MM.1S (cell line): ENCODE data around the gene SUPT3H.

ENCODE experiments used
- DNase-seq: peaks from one replicate; pipeline ENCODE4 v3.0.0-alpha.2; 2015
- H2AFZ ChIP-seq: fragments of 300-600 bp; sonication (generic); 2 replicates; pipeline ENCODE4 v1.6.0; 2016; ENCODE audit warnings: antibody characterized with exemption, low read length
- H3F3A ChIP-seq: fragments of 300-600 bp; sonication (generic); 2 replicates; pipeline ENCODE4 v1.6.1; 2016; ENCODE audit warnings: mild to moderate bottlenecking, antibody characterized with exemption, low read length, moderate library complexity, mixed read lengths; ENCODE audit not compliant: insufficient read depth
- H3K27ac ChIP-seq: fragments of 300-600 bp; sonication (generic); 2 replicates; pipeline ENCODE4 v1.5.1; 2016; ENCODE audit warnings: mild to moderate bottlenecking, low read length
- H3K27me3 ChIP-seq: fragments of 300-600 bp; sonication (generic); replicated peaks from 2 replicates; pipeline ENCODE4 v1.6.0; 2016; ENCODE audit warnings: low read length; ENCODE audit not compliant: insufficient read depth
- H3K36me3 ChIP-seq: fragments of 300-600 bp; sonication (generic); replicated peaks from 2 replicates; pipeline ENCODE4 v1.6.1; 2016; ENCODE audit warnings: mild to moderate bottlenecking, low read length, mixed read lengths; ENCODE audit not compliant: insufficient read depth
- H3K4me1 ChIP-seq: fragments of 300-600 bp; sonication (generic); 2 replicates; pipeline ENCODE4 v1.6.1; 2016; ENCODE audit warnings: low read length, mixed read lengths
- H3K4me2 ChIP-seq: fragments of 300-600 bp; sonication (generic); 2 replicates; pipeline ENCODE4 v1.6.0; 2016; ENCODE audit warnings: low read depth, low read length
- H3K4me3 ChIP-seq: fragments of 300-600 bp; sonication (generic); 2 replicates; pipeline ENCODE4 v1.5.1; 2016; ENCODE audit warnings: low read length, mixed read lengths
- H3K79me2 ChIP-seq: fragments of 300-600 bp; sonication (generic); 2 replicates; pipeline ENCODE4 v1.6.1; 2016; ENCODE audit warnings: mixed run types, low read length, mixed read lengths
- H3K9ac ChIP-seq: fragments of 300-600 bp; sonication (generic); 2 replicates; pipeline ENCODE4 v1.6.1; 2016; ENCODE audit warnings: low read length, mixed read lengths
- H3K9me2 ChIP-seq: fragments of 300-600 bp; sonication (generic); replicated peaks from 2 replicates; pipeline ENCODE4 v1.6.1; 2016; ENCODE audit warnings: mild to moderate bottlenecking, low read length, mixed read lengths; ENCODE audit not compliant: insufficient read depth
- H3K9me3 ChIP-seq: fragments of 300-600 bp; sonication (generic); replicated peaks from 2 replicates; pipeline ENCODE4 v1.6.1; 2016; ENCODE audit warnings: mild to moderate bottlenecking, low read length, mixed read lengths; ENCODE audit not compliant: insufficient read depth
- H4K20me1 ChIP-seq: fragments of 300-600 bp; sonication (generic); 2 replicates; pipeline ENCODE4 v1.6.1; 2016; ENCODE audit warnings: mild to moderate bottlenecking, low read length, moderate library complexity, mixed read lengths; ENCODE audit not compliant: insufficient read depth
- EZH2 ChIP-seq: fragments of 300-600 bp; sonication (generic); optimal IDR thresholded peaks from 2 replicates; pipeline ENCODE3; 2017; ENCODE audit warnings: low read depth, mild to moderate bottlenecking, antibody characterized with exemption, low read length, mixed read lengths
- EZH2phosphoT487 ChIP-seq: fragments of 300-600 bp; sonication (generic); IDR thresholded peaks from 2 replicates; pipeline ENCODE4 v1.6.1; 2018; ENCODE audit warnings: antibody characterized with exemption, low read length
- TF ChIP-seq, protein P1 (sequence below): fragments of 300-600 bp; sonication (generic); IDR thresholded peaks from 2 replicates; pipeline ENCODE4 v1.5.1; 2016; ENCODE audit warnings: antibody characterized with exemption, low read length, mixed read lengths

The SUPT3H gene

DNA sequence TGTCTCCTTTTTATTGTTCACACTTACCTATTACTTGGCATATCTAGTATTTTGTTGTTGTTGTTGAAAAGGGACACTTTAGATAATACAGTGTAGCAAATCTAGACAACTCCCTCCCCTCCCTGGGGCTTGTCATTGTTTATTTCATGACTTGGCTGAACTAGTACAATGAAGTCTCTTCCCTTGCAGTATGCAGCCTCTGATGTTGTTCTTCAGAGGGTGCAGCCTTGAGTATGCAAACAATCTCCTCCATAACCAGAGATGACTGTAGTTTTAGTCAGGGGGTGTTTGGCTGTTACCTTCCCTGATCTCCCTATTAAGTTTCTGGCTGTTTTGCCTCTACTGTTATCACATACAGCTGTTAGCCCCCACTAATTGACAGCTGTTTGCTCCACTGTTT lies 365.0 kb downstream of the SUPT3H start:
- H3K9me3 ChIP-seq: no peaks in the 10 kb centered on the region
- no peaks in the 10 kb centered on the region for H3K4me1 ChIP-seq
- TF ChIP-seq EZH2: no peak
- TF ChIP-seq, protein P1, sequence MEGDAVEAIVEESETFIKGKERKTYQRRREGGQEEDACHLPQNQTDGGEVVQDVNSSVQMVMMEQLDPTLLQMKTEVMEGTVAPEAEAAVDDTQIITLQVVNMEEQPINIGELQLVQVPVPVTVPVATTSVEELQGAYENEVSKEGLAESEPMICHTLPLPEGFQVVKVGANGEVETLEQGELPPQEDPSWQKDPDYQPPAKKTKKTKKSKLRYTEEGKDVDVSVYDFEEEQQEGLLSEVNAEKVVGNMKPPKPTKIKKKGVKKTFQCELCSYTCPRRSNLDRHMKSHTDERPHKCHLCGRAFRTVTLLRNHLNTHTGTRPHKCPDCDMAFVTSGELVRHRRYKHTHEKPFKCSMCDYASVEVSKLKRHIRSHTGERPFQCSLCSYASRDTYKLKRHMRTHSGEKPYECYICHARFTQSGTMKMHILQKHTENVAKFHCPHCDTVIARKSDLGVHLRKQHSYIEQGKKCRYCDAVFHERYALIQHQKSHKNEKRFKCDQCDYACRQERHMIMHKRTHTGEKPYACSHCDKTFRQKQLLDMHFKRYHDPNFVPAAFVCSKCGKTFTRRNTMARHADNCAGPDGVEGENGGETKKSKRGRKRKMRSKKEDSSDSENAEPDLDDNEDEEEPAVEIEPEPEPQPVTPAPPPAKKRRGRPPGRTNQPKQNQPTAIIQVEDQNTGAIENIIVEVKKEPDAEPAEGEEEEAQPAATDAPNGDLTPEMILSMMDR: no peak
- no peak overlapping the region for H2AFZ ChIP-seq
- H3K27ac ChIP-seq: no peak overlapping the region
- no peak overlapping the region for H3K4me2 ChIP-seq
- no peaks in the 10 kb centered on the region for H3K27me3 ChIP-seq
- H3K9ac ChIP-seq: no peak overlapping the region
- H4K20me1 ChIP-seq: no peaks in the 10 kb centered on the region
- no peaks in the 10 kb centered on the region for H3K9me2 ChIP-seq
- no peak overlapping the region for H3K4me3 ChIP-seq
- no peaks in the 10 kb centered on the region for H3K36me3 ChIP-seq
- no peak for DNase-seq
- no peaks in the 10 kb centered on the region for H3F3A ChIP-seq
- no peaks in the 10 kb centered on the region for H3K79me2 ChIP-seq

DNA sequence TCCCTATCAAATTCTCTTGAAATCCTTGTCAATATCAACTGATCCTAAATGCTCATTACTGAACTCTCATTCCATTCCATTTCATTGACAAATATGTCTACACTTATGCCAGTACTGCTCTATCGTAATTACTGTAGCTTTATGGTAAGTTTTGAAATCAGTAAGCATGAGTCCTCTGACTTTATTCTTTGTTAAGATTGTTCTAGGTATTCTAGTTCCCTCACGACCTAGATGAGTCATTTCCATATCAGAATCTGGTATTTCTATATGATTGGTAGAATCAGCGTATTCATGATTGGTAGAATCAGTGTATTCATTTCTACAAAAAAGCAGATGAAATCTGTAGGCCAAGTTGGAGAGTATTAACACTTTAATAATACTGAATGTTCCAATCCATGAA lies 368.2 kb downstream of the SUPT3H start:
- Histone ChIP-seq H3K9me2 (no peaks in the 10 kb centered on the region), H3K79me2 (no peaks in the 10 kb centered on the region), H3F3A (no peaks in the 10 kb centered on the region), H3K9me3 (0 out of 2 replicates have a peak, but pooled peaks cover 3% of the 10 kb centered on the region), H3K4me2 (no peak overlapping the region), H3K4me1 (no peaks in the 10 kb centered on the region), H3K4me3 (no peak overlapping the region), H3K9ac (no peak overlapping the region), H4K20me1 (no peaks in the 10 kb centered on the region), H3K36me3 (no peaks in the 10 kb centered on the region), H3K27me3 (no peaks in the 10 kb centered on the region), H2AFZ (no peak overlapping the region), H3K27ac (no peak overlapping the region)
- no peak for TF ChIP-seq EZH2phosphoT487
- TF ChIP-seq, protein P1: no peak
- TF ChIP-seq EZH2: no peak
- no peak for DNase-seq

DNA sequence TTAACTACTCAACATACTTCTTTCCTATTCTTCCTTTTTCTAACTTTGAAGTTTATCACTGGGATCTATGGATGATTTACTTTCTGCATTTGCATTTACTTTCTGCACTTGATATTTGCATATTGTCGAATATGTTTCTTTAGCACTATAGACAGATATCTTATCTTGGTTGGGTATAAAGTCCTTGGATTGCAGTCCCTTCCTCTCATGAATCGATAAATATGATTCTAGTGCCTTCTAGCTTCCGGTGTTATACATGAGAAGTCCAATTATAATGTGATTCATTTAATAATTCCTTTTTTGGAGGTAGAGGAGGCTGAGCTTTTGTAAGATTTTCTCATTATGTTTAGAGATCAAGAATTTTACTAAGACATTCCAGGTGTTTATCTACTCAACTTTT lies 370.8 kb downstream of the SUPT3H start:
- TF ChIP-seq EZH2 (no peak), EZH2phosphoT487 (no peak)
- TF ChIP-seq, protein P1: no peak
- Histone ChIP-seq H3K9ac (no peak overlapping the region), H3K9me2 (no peaks in the 10 kb centered on the region; the same call in 1 of the 2 replicates), H3K79me2 (no peaks in the 10 kb centered on the region), H3F3A (peaks cover 9% of the 10 kb centered on the region), H3K4me1 (peaks cover 16% of the 10 kb centered on the region), H4K20me1 (no peaks in the 10 kb centered on the region), H2AFZ (no peak overlapping the region), H3K27me3 (no peaks in the 10 kb centered on the region), H3K4me2 (no peak overlapping the region), H3K4me3 (no peak overlapping the region), H3K9me3 (0 out of 2 replicates have a peak, but pooled peaks cover 3% of the 10 kb centered on the region), H3K36me3 (no peaks in the 10 kb centered on the region), H3K27ac (no peak overlapping the region)
- DNase-seq: no peak

DNA sequence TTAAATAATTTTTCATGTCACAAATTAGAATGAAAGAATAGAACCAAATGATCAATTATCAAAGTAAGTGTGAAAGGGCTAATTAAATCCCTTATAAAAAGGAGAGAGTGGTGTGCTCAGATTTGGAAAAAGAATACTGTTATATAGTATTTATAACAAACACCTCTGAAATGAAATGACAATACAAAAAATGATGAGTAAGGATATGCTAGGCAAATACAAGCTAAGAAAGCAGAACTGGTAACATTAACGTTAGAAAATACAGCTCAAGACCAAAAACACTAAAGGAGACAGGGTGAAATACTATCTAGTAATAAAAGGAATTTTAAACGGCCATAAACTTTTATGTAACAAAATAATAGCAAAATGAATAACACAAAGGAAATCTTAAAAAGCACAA lies 373.8 kb downstream of the SUPT3H start:
- Histone ChIP-seq H3K9ac (no peak overlapping the region), H2AFZ (no peak overlapping the region), H3K4me3 (no peak overlapping the region), H3K27ac (no peak overlapping the region), H4K20me1 (no peaks in the 10 kb centered on the region), H3K36me3 (no peaks in the 10 kb centered on the region), H3K79me2 (no peaks in the 10 kb centered on the region), H3F3A (peaks cover 19% of the 10 kb centered on the region), H3K4me1 (peaks cover 33% of the 10 kb centered on the region), H3K9me3 (0 out of 2 replicates have a peak, but pooled peaks cover 3% of the 10 kb centered on the region), H3K27me3 (no peaks in the 10 kb centered on the region), H3K9me2 (no peaks in the 10 kb centered on the region; the same call in 1 of the 2 replicates), H3K4me2 (no peak overlapping the region)
- TF ChIP-seq EZH2: no peak
- TF ChIP-seq, protein P1: no peak
- no peak for TF ChIP-seq EZH2phosphoT487
- no peak for DNase-seq
